Measurements from ENCODE around the gene CUL9.

The CUL9 gene

DNA sequence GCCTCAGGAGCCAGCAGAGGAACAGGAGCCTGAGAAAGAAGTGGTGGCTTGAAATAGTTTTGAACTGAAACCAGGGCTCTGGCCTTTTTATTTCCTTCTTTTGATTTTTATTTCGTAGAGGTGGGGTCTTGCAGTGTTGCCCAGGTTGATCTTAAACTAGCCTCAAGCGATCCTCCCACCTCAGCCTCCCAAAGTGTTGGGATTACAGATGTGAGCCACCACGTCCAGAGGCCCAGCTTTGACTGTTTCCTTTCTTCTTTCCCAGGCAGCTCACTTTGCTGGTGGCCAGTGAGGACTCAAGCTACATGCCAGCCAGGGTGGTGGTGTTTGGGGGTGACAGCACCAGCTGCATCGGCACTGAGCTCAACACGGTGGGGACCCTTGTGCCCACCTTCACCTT, 20.5 kb downstream of the CUL9 start:
- DNase-seq = no peak

DNA sequence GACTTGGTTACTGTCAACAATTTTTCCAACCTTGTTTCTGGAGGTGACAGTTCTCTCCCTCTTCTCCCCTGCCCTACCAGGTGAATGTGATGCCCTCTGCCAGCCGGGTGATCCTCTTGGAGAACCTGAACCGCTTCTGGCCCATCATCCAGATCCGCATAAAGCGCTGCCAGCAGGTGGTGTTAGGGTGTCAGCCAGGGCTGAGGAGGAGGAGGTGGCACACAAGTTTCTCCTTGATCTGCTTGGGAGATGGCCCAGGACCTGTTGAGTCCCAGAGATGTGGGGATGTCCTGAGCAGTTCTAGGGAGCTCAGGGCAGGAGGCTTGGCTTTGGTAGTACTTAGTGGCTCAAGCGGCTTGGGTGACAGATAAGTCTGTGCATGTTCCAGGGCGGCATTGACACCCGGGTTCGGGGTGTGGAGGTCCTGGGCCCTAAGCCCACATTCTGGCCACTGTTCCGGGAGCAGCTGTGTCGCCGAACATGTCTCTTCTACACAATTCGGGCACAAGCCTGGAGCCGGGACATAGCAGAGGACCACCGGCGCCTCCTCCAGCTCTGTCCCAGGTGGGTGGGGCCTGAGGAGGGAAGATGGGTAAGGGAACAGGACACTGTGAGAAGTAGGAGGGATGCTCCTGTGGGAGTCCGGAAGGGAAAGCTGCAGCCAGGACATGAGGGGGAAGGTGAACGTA, 21.2 kb downstream of the CUL9 start:
- no peak for DNase-seq

DNA sequence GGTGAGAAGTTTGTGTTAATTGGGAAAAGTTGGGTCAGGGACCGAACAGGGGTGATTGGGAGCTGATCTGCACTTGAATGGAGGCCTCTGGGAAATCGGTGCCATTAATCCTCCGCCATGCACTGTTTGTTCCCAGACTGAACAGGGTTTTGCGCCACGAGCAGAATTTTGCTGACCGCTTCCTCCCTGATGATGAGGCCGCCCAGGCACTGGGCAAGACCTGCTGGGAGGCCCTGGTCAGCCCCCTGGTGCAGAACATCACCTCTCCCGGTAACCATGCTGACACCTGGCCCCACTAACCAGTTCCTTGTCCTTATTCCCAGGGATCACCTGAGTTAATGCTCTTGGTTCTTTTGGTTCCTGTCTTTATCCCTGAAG, 21.7 kb downstream of the CUL9 start:
- DNase-seq = no peak

DNA sequence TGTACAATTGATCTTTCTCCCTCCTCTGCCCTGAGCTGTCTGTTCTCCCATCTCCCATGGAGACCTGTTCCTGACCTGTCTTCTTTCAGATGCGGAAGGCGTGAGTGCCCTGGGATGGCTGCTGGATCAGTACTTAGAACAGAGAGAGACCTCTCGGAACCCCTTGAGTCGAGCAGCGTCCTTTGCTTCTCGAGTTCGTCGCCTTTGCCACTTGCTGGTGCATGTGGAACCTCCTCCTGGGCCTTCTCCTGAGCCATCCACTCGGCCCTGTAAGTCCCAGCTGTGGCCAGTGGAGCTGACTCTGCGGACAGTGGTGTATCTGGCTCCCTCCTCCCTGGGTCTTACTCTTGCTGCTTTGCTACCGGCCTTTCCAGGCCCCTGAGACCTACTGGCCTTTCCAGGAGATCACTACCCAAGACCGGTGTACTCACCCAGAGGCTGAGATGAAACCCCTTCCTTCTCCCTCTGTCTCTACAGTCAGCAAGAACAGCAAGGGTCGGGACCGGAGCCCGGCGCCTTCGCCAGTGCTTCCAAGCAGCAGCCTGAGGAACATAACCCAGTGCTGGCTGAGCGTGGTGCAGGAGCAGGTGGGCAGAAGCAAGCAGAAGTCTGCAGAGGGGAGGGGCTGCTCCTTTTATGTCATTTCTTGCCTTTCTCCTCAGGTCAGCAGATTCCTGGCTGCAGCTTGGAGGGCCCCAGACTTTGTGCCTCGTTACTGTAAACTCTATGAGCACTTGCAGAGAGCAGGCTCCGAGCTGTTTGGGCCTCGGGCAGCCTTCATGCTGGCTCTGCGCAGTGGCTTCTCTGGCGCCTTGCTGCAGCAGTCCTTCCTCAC, 22.5 kb downstream of the CUL9 start:
- no peak for DNase-seq

DNA sequence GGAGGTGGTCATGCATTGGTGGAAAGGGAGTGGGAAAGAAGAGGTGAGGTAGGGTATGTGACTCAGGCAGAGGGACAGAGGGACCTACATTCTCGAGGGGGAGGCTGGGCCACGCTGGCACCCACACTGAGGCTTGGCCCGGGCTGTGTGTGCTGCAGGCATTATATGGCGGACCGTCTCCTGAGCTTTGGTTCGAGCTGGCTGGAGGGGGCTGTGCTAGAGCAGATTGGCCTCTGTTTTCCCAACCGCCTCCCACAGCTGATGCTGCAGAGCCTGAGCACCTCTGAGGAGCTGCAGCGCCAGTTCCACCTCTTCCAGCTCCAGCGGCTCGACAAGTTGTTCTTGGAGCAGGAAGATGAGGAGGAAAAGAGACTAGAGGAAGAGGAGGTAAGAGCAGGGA, 23.9 kb downstream of the CUL9 start:
- DNase-seq = no peak

DNA sequence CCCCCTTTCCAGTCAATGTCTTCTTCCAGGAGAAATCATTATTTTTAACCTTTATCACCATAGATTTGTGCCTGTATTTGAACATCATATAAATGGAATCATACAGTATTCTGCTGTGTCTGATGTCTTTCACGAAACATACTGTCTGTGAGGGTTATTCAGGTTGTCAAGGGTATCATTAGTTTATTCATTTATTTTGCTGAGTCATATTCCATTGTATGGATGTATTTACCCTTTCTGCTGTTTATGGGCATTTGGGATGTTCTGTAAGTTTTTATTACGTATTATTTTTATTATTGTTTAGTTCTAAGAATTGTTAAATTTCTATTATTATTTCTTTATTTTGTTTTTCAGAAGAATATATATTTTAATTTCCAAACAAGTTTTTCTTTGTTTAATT, 25.3 kb downstream of the CUL9 start:
- DNase-seq = no peak

DNA sequence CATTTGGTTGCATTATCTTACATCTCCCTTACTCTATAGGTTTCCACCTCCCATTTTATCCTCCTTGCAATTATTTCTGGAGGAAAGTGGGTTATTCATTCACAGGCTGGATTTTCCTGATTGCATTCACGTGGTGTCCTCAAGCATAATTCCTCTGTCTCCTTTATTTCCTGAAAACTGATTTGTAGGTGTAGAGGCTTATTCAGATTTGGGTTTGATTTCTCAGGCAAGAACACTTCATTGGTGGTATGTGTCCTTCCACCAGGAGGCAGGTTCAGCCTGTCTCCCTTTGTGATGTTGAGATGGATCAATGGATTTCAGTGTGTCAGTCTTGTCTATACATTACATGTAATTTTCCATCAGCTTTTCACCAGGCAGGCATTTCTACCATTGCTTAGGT, 30.0 kb downstream of the CUL9 start:
- DNase-seq = no peak

DNA sequence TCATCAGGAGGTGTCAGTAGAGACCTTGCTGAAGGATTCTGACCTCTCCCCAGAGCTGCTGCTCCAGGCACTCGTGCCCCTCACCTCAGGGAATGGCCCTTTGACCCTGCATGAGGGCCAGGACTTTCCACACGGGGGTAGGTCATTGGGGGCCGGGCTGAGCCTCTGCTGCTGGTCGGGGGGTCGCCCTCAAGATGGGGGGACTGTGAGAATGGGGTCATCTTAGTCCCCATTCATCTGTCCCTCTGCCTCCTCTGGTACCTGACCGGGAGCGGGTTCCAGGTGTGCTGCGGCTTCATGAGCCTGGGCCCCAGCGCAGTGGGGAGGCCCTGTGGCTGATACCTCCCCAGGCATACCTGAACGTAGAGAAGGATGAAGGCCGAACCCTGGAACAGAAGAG, 31.4 kb downstream of the CUL9 start:
- DNase-seq = no peak

DNA sequence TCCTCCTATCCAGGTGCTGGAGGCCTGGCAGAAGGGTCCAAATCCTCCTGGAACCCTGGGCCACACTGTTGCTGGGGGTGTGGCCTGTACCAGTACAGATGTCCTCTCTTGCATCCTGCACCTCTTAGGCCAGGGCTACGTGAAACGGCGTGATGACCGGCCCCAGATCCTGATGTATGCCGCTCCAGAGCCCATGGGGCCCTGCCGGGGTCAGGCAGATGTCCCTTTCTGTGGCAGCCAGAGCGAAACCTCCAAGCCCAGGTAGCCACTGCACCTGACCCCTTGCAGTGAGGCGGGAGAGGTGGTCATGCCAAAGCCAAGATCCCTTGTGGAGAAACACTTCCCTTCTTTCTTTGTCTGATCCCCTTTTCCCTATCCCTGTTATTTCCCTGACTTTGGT, 33.1 kb downstream of the CUL9 start:
- DNase-seq = no peak

DNA sequence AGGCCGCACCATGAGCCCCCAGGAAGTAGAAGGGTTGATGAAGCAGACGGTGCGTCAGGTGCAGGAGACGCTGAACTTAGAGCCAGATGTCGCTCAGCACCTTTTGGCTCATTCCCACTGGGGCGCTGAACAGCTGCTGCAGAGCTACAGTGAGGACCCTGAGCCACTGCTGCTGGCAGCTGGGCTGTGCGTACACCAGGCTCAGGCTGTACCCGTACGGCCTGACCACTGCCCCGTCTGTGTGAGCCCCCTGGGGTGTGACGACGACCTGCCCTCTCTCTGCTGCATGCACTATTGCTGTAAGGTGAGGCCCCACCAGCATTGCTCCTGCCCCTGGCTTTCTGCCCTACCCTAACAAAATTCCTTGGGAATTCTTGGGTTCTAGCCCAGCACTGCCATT, 34.2 kb downstream of the CUL9 start:
- DNase-seq = no peak

DNA sequence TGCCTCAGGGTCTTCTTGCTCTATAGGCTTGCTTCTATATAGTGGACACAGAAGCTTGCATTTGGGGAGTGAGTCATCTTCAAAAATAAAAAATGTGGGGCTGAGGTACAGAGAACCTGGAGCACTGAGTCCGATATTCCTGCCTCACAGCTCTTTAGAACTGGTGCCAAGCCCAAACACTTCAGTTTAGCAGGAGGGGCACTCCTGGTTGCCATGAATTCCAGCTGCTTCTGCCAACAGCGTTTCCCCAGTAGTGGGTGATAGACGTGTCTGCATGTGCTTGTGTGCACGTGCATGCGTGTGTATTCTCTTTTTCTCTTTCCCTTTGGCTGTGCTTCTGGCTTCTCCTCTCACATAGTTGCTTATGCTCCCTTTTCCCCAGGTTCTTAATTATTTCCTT, 35.4 kb downstream of the CUL9 start:
- DNase-seq = no peak

DNA sequence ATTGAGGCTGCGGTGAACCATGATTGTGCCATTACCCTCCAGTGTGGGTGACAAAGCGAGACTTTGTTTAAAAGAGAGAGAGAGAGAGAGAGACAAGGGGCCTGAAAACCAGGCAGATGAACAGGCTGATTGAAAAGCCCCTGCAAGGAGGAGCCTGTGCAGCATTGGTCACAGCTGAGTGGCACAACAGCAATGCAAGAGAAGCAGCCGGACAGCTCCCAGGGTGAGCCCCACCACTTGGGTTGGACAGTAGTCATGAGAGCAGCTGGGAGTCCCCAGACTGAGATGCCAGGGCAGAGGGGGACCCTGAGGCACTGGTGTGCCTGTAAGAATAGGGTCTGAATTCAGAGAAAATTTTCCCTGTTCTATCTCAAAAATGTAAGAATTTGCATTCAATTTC, 37.1 kb downstream of the CUL9 start:
- no peak for DNase-seq

DNA sequence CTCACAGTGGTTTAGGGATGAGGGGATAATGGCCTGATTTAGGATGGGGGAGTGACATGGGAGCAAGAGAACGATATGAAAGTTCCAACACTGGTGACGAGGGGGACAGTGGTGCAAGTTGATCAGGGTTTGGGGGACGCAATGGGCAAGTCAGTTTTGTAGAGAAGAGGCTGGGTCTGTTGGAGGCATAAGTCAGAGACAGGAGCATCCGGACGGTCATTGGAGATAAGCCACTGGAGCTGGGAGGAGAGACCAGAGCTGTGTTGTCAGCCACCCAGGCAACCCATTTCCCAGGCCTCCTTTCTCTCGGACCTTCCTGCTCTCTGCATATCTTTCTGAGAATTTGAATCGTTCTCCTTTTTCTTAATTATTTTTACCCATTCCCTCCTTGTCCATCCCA, 37.8 kb downstream of the CUL9 start:
- DNase-seq = no peak

DNA sequence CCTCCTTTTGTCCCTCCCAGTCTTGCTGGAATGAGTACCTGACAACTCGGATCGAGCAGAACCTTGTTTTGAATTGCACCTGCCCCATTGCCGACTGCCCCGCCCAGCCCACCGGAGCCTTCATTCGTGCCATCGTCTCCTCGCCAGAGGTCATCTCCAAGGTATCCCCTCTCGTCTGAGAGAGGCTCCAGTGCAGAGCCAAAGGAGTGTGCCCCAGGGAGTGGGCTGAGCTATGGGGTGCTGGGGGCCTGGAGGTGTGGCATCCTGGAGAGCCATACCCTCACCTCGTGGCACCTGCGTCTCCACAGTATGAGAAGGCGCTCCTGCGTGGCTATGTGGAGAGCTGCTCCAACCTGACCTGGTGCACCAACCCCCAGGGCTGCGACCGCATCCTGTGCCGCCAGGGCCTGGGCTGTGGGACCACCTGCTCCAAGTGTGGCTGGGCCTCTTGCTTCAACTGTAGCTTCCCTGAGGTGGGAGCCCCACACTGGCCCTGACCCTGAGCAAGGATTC, 38.5 kb downstream of the CUL9 start:
- DNase-seq = no peak

DNA sequence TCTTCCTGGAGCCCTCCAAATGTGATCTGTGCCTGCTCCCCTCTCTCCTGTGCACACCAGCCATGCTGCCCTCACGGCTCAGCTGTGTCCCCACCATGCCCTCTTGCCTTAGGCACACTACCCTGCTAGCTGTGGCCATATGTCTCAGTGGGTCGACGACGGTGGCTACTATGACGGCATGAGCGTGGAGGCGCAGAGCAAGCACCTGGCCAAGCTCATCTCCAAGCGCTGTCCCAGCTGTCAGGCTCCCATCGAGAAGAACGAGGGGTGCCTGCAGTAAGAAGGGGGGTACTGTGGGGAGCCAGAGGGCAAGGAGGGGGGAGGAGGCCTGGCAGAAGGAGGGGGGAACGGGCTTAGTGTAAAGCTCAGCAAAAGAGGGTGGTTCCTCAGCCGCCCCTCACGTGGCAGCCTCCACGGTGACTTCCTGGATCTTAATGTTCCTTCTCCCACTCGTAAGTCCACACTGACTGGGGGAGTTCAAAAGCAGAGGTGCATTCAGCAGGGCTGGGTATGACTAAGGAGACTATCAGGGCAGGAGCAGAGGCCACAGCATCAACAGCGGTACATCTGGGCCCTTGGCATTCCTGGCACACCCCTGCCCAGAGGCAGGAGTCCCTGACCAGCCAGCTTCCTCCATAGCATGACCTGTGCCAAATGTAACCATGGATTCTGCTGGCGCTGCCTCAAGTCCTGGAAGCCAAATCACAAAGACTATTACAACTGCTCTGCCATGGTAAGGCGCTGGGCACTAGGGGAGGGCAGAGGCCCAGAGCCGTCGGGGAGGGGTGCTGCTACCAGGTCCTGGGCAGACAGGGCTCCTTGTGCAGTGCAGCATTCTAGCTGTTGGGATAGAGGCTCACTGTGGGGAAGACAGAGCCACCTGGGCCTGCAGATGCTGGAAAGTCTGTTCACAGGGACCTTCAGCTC, 39.3 kb downstream of the CUL9 start:
- no peak for DNase-seq

DNA sequence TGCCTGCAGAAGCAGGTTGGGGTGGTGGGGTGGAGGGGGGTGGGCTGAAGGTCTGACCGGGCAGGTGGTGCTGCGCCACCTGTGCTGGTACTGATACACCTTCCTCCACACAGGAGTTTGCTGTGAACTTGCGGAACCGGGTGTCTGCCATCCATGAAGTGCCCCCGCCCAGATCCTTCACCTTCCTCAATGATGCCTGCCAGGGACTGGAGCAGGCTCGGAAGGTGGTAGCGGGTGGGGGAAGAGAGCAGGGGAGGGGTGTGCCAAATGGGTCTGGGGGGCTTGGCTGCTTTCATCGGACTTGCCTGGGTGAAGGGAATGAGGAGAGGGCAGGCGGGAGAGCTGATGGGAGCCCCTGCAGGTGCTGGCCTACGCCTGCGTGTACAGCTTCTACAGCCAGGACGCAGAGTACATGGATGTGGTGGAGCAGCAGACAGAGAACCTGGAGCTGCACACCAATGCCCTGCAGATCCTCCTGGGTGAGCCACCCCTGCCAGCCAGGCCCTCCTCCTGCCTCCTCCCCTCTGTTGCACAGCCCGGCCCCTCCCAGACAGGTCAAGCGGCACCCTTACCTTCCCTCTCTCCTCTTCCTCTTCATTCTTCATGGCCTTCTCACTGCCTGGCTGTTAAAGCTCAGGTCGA, 40.5 kb downstream of the CUL9 start:
- DNase-seq = no peak

DNA sequence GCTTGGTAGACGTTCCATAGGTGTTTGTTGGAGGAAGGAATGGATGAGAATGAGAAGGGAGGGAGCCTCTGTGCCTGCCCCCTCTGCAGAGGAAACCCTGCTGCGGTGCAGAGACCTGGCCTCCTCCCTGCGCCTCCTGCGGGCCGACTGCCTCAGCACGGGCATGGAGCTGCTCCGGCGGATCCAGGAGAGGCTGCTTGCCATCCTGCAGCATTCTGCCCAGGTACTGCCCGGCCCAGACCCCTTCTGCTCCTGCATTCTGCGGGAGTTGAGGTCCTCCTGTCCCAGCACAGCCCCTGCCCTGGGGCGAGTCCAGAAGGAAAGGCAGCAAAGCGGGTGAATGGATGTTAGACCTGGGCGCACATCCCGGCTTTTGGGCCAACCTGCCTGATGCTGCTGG, 41.2 kb downstream of the CUL9 start:
- no peak for DNase-seq

DNA sequence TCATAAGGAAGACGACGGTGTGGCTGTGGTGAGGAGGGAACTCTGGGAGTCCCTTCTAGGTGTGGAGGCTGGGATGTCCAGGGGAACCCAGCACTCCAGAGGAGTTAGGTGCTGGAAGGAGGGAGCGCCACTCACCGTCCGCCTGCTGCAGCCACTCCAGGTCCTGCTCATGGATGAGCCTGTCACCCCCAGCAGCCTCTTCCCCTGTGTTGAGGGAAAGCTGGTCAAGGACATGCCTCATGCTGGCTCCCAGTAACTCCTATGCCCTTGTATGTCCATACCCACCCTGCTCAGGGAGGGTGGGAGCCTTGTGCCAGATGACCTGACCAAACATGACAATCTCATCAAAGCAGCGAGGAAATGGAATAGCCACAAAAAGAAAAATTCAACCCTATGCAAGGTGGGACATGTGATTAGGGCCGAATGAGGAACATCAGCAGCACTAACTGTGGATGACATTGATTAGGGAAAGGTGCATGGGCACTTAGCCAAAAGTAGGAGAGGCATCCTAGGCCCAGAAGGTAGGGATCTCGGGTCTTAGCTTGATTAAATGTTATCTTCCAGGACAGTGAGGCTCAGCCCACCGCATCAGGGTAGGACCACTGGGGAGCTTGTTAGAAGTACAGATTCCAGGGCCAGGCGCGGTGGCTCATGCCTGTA, 44.3 kb downstream of the CUL9 start:
- DNase-seq = no peak

DNA sequence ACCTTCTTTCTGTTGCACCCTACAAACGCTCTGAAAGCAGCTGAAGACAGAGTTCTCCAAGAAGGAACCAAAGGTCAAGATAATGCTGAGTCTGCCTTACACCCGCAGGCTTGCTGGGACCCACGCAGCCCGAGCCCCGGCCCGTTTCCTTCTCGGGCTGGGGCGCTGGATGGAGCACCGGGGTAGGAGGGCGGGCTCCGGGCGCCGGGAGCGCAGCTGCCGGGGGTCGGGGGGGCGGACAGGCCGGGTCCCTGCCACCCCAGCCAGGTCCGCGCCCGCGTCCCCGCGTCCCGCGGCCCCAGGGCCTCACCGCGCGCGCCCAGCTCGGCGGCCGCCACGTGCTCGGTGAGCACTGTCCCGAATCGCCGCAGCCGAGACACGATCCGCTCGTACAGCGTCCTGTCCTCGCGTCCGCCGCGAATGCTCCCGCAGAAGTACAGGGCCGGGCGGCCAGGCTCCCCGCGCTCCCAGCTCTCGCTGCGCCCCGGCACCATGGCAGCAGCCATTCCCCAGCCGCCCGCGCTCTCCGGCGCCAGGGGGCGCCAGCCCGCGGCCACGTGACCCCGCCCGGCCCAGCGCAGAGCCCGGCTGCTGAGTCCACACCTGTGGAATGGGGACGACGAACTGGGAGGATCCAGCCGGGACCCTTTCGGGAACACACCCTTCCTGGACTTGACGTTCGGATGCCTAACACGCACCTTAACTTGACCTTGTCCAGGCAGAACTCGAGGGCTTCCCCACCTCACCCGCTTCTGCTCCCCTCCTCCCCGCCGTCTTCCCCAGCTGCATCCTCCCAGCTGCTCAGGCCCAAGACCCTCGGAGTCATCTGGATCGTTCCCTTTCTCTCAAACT, 47.2 kb downstream of the CUL9 start, which contains the start of gene DNPH1:
DNPH1 (minus strand) TSS at position 531 of the 852 bp plus-strand sequence; CDS start at position 506, 25 bp downstream.
- peak; percentile 83 for DNase-seq

DNA sequence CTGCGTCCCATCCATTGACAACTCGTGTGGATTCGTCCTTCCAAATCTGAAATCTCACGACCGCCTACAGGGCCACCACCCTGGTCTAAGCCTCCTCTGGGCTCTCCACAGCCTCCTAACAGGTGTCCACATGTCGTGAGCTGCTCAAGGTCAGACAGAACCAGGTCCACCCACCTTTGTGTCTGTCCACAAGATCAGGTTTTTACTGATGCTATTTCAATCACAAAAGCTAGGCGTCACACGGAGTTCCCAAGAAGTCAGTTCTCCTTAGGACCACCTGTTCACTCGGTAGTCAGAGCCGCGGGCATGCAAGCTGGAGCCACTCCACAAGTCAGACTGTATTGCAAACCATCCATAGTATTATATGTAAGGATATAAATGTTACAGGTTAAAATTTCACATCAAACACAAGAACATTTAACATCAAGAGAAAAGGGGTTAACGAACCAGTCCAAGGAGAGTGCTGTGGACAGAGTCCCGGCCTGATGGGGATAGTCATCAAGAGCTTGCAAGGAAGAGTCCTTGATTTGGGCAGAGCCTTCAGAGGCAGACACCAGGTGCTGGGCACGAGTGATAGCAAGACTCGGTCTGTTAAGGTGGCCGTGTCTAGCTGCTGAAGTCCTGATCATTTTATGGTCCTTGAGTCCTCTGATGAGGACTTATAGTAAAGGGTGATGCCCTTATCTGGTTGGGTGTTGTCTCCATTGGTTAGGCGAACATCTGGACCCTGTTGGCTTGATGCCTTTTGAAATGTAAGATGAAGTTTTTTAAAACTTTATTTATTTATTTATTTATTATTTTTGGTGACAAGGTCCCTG, 48.0 kb downstream of the CUL9 start:
- DNase-seq = no peak

All from activated naive CD4-positive, alpha-beta T cell treated with anti-CD3 and anti-CD28 coated beads, Interleukin-2, amount 50 U/mL, for 16 hours (primary cell).